Neural progenitor cell (in vitro differentiated cells): Measurements from ENCODE around the gene CEBPE.

ENCODE experiments used
- CTCF ChIP-seq: fragments of 200-600 bp; sonication (generic); IDR thresholded peaks from 2 replicates; pipeline ENCODE4 v1.5.1; 2017; ENCODE audit warnings: antibody characterized with exemption, mild to moderate bottlenecking
- EZH2 ChIP-seq: fragments of 200-600 bp; sonication (generic); IDR thresholded peaks from 2 replicates; pipeline ENCODE4 v1.6.1; 2017; ENCODE audit warnings: antibody characterized with exemption, mild to moderate bottlenecking, moderate library complexity
- EZH2phosphoT487 ChIP-seq: fragments of 200-600 bp; sonication (generic); IDR thresholded peaks from 2 replicates; pipeline ENCODE4 v1.6.1; 2017; ENCODE audit warnings: antibody characterized with exemption

- TF ChIP-seq CTCF (no peak), EZH2 (no peak), EZH2phosphoT487 (no peak)
These were observed 30.7 kb upstream of the CEBPE start for GRCh38 chr14:23149745-23150144.
